ENCODE results near the gene CHRNA1.

Gene CHRNA1

GRCh38 chr2:174791020-174791419 is 26.7 kb upstream of the CHRNA1 start:
- no peak overlapping the region for H2AFZ ChIP-seq (ENCODE audit: low read depth, low read length)
- no peak overlapping the region for H3K4me3 ChIP-seq (ENCODE audit: low read length)
- H3K27me3 ChIP-seq (ENCODE audit: insufficient read depth, low read length), result no peaks in the 10 kb centered on the region
- H3K4me1 ChIP-seq (ENCODE audit: insufficient read depth, low read length), result peaks cover 39% of the 10 kb centered on the region
- H3K36me3 ChIP-seq (ENCODE audit: insufficient read depth, low read length), result no peaks in the 10 kb centered on the region
- no peaks in the 10 kb centered on the region for H3K9me3 ChIP-seq (ENCODE audit: low read length)

GRCh38 chr2:174789001-174789400 is 24.7 kb upstream of the CHRNA1 start:
- H3K9me3 ChIP-seq (ENCODE audit: low read length), result no peaks in the 10 kb centered on the region
- no peak overlapping the region for H3K4me3 ChIP-seq (ENCODE audit: low read length)
- no peak overlapping the region for H2AFZ ChIP-seq (ENCODE audit: low read depth, low read length)
- H3K4me1 ChIP-seq (ENCODE audit: insufficient read depth, low read length), result peaks cover 51% of the 10 kb centered on the region
- H3K36me3 ChIP-seq (ENCODE audit: insufficient read depth, low read length), result no peaks in the 10 kb centered on the region
- no peaks in the 10 kb centered on the region for H3K27me3 ChIP-seq (ENCODE audit: insufficient read depth, low read length)

- H3K4me1 ChIP-seq (ENCODE audit: insufficient read depth, low read length), result peaks cover 51% of the 10 kb centered on the region
- no peaks in the 10 kb centered on the region for H3K27me3 ChIP-seq (ENCODE audit: insufficient read depth, low read length)
- H3K9me3 ChIP-seq (ENCODE audit: low read length), result no peaks in the 10 kb centered on the region
- H3K4me3 ChIP-seq (ENCODE audit: low read length), result no peak overlapping the region
- H2AFZ ChIP-seq (ENCODE audit: low read depth, low read length), result no peak overlapping the region
- H3K36me3 ChIP-seq (ENCODE audit: insufficient read depth, low read length), result no peaks in the 10 kb centered on the region
Measured at GRCh38 chr2:174788291-174788929, 24.1 kb upstream of the CHRNA1 start.

GRCh38 chr2:174787487-174788205 is 23.4 kb upstream of the CHRNA1 start:
- Histone ChIP-seq H3K36me3 (ENCODE audit: insufficient read depth, low read length) (no peaks in the 10 kb centered on the region), H3K9me3 (ENCODE audit: low read length) (no peaks in the 10 kb centered on the region), H3K27me3 (ENCODE audit: insufficient read depth, low read length) (no peaks in the 10 kb centered on the region), H2AFZ (ENCODE audit: low read depth, low read length) (no peak overlapping the region), H3K4me3 (ENCODE audit: low read length) (no peak overlapping the region), H3K4me1 (ENCODE audit: insufficient read depth, low read length) (peaks cover 51% of the 10 kb centered on the region)

- Histone ChIP-seq H3K4me1 (ENCODE audit: insufficient read depth, low read length) (peaks cover 51% of the 10 kb centered on the region), H3K4me3 (ENCODE audit: low read length) (no peak overlapping the region), H3K9me3 (ENCODE audit: low read length) (no peaks in the 10 kb centered on the region), H3K36me3 (ENCODE audit: insufficient read depth, low read length) (no peaks in the 10 kb centered on the region), H3K27me3 (ENCODE audit: insufficient read depth, low read length) (no peaks in the 10 kb centered on the region), H2AFZ (ENCODE audit: low read depth, low read length) (no peak overlapping the region)
Measured at GRCh38 chr2:174786066-174786725, 21.9 kb upstream of the CHRNA1 start.

- Histone ChIP-seq H3K4me1 (ENCODE audit: insufficient read depth, low read length) (peaks cover 46% of the 10 kb centered on the region), H2AFZ (ENCODE audit: low read depth, low read length) (no peak overlapping the region), H3K27me3 (ENCODE audit: insufficient read depth, low read length) (no peaks in the 10 kb centered on the region), H3K4me3 (ENCODE audit: low read length) (no peak overlapping the region), H3K36me3 (ENCODE audit: insufficient read depth, low read length) (no peaks in the 10 kb centered on the region), H3K9me3 (ENCODE audit: low read length) (no peaks in the 10 kb centered on the region)
Measured at GRCh38 chr2:174785481-174785880, 21.2 kb upstream of the CHRNA1 start.

GRCh38 chr2:174784909-174785308 is 20.6 kb upstream of the CHRNA1 start:
- peaks cover 50% of the 10 kb centered on the region for H3K4me1 ChIP-seq (ENCODE audit: insufficient read depth, low read length)
- H3K36me3 ChIP-seq (ENCODE audit: insufficient read depth, low read length), result no peaks in the 10 kb centered on the region
- H3K27me3 ChIP-seq (ENCODE audit: insufficient read depth, low read length), result no peaks in the 10 kb centered on the region
- no peak overlapping the region for H3K4me3 ChIP-seq (ENCODE audit: low read length)
- H3K9me3 ChIP-seq (ENCODE audit: low read length), result no peaks in the 10 kb centered on the region
- no peak overlapping the region for H2AFZ ChIP-seq (ENCODE audit: low read depth, low read length)

- Histone ChIP-seq H3K4me3 (ENCODE audit: low read length) (no peak overlapping the region), H3K36me3 (ENCODE audit: insufficient read depth, low read length) (no peaks in the 10 kb centered on the region), H3K4me1 (ENCODE audit: insufficient read depth, low read length) (peaks cover 50% of the 10 kb centered on the region), H2AFZ (ENCODE audit: low read depth, low read length) (no peak overlapping the region), H3K27me3 (ENCODE audit: insufficient read depth, low read length) (no peaks in the 10 kb centered on the region), H3K9me3 (ENCODE audit: low read length) (no peaks in the 10 kb centered on the region)
Measured at GRCh38 chr2:174784316-174784715, 20.0 kb upstream of the CHRNA1 start.

- Histone ChIP-seq H3K4me3 (ENCODE audit: low read length) (no peak overlapping the region), H3K27me3 (ENCODE audit: insufficient read depth, low read length) (no peaks in the 10 kb centered on the region), H3K4me1 (ENCODE audit: insufficient read depth, low read length) (peaks cover 38% of the 10 kb centered on the region), H3K36me3 (ENCODE audit: insufficient read depth, low read length) (no peaks in the 10 kb centered on the region), H3K9me3 (ENCODE audit: low read length) (no peaks in the 10 kb centered on the region), H2AFZ (ENCODE audit: low read depth, low read length) (no peak overlapping the region)
Measured at GRCh38 chr2:174781996-174782395, 17.7 kb upstream of the CHRNA1 start.

- Histone ChIP-seq H3K9me3 (ENCODE audit: low read length) (no peaks in the 10 kb centered on the region), H3K36me3 (ENCODE audit: insufficient read depth, low read length) (no peaks in the 10 kb centered on the region), H3K27me3 (ENCODE audit: insufficient read depth, low read length) (no peaks in the 10 kb centered on the region), H2AFZ (ENCODE audit: low read depth, low read length) (no peak overlapping the region), H3K4me1 (ENCODE audit: insufficient read depth, low read length) (peaks cover 35% of the 10 kb centered on the region), H3K4me3 (ENCODE audit: low read length) (no peak overlapping the region)
Measured at GRCh38 chr2:174781298-174781697, 17.0 kb upstream of the CHRNA1 start.

- Histone ChIP-seq H2AFZ (ENCODE audit: low read depth, low read length) (no peak overlapping the region), H3K27me3 (ENCODE audit: insufficient read depth, low read length) (no peaks in the 10 kb centered on the region), H3K4me3 (ENCODE audit: low read length) (no peak overlapping the region), H3K4me1 (ENCODE audit: insufficient read depth, low read length) (peaks cover 31% of the 10 kb centered on the region), H3K9me3 (ENCODE audit: low read length) (no peaks in the 10 kb centered on the region), H3K36me3 (ENCODE audit: insufficient read depth, low read length) (no peaks in the 10 kb centered on the region)
Measured at GRCh38 chr2:174780856-174781255, 16.6 kb upstream of the CHRNA1 start.

GRCh38 chr2:174780191-174780840 is 16.0 kb upstream of the CHRNA1 start:
- Histone ChIP-seq H2AFZ (ENCODE audit: low read depth, low read length) (no peak overlapping the region), H3K4me3 (ENCODE audit: low read length) (no peak overlapping the region), H3K27me3 (ENCODE audit: insufficient read depth, low read length) (no peaks in the 10 kb centered on the region), H3K36me3 (ENCODE audit: insufficient read depth, low read length) (no peaks in the 10 kb centered on the region), H3K9me3 (ENCODE audit: low read length) (no peaks in the 10 kb centered on the region), H3K4me1 (ENCODE audit: insufficient read depth, low read length) (peaks cover 25% of the 10 kb centered on the region)

- no peak overlapping the region for H2AFZ ChIP-seq (ENCODE audit: low read depth, low read length)
- H3K27me3 ChIP-seq (ENCODE audit: insufficient read depth, low read length), result no peaks in the 10 kb centered on the region
- H3K9me3 ChIP-seq (ENCODE audit: low read length), result no peaks in the 10 kb centered on the region
- H3K4me1 ChIP-seq (ENCODE audit: insufficient read depth, low read length), result peaks cover 17% of the 10 kb centered on the region
- H3K4me3 ChIP-seq (ENCODE audit: low read length), result no peak overlapping the region
- no peaks in the 10 kb centered on the region for H3K36me3 ChIP-seq (ENCODE audit: insufficient read depth, low read length)
Measured at GRCh38 chr2:174779361-174779928, 15.2 kb upstream of the CHRNA1 start.
